GM23338 (cell line): ENCODE results near the gene PERM1. TPM values are rescaled to one million over a fixed set of nuclear protein-coding genes. Genes with fewer than 3 reads are reported as not detected.
"Not testable (repeated sequence)": the region's sequence is repeated elsewhere in the genome, so short reads cannot be mapped to it uniquely, and the experiment has no call there.

Source experiments
- ATAC-seq: fragments of 200-7000 bp; cut with Tn5 transposase; 3 replicates; pipeline ENCODE4 v1.9.1; 2020
- DNase-seq: peaks from one replicate; pipeline ENCODE4 v3.0.0-alpha.2; 2015; ENCODE audit warnings: low spot score
- H2AFZ ChIP-seq: fragments of 200-600 bp; sonication (generic); 2 replicates; pipeline ENCODE4 v1.8.0; 2016; ENCODE audit warnings: antibody characterized with exemption, mild to moderate bottlenecking, moderate library complexity
- H3F3A ChIP-seq: fragments of 200-600 bp; sonication (generic); replicated peaks from 2 replicates; pipeline ENCODE4 v1.8.0; 2017; ENCODE audit warnings: antibody characterized with exemption, mixed run types, low read depth
- H3K27ac ChIP-seq: fragments of 200-600 bp; sonication (generic); 2 replicates; pipeline ENCODE4 v1.6.1; 2016; ENCODE audit warnings: low read depth
- H3K27me3 ChIP-seq: fragments of 200-600 bp; sonication (generic); 2 replicates; pipeline ENCODE4 v1.8.0; 2016; ENCODE audit warnings: mild to moderate bottlenecking, mixed run types, moderate library complexity; ENCODE audit not compliant: insufficient read depth
- H3K36me3 ChIP-seq: fragments of 200-600 bp; sonication (generic); 2 replicates; pipeline ENCODE4 v1.8.0; 2016; ENCODE audit warnings: mild to moderate bottlenecking; ENCODE audit not compliant: insufficient read depth
- H3K4me1 ChIP-seq: fragments of 200-600 bp; sonication (generic); 2 replicates; pipeline ENCODE4 v1.8.0; 2016; ENCODE audit warnings: mild to moderate bottlenecking, moderate library complexity; ENCODE audit not compliant: insufficient read depth
- H3K4me2 ChIP-seq: fragments of 200-600 bp; sonication (generic); 2 replicates; pipeline ENCODE4 v1.7.1; 2017; ENCODE audit warnings: mixed run types
- H3K4me3 ChIP-seq: fragments of 200-600 bp; sonication (generic); 2 replicates; pipeline ENCODE4 v1.6.1; 2016; ENCODE audit warnings: mixed run types
- H3K79me2 ChIP-seq: fragments of 200-600 bp; sonication (generic); replicated peaks from 2 replicates; pipeline ENCODE4 v1.8.0; 2017; ENCODE audit warnings: mild to moderate bottlenecking; ENCODE audit not compliant: insufficient read depth
- H3K9me2 ChIP-seq: fragments of 200-600 bp; sonication (generic); 2 replicates; pipeline ENCODE4 v1.8.0; 2017; ENCODE audit not compliant: insufficient read depth
- H4K20me1 ChIP-seq: fragments of 200-600 bp; sonication (generic); replicated peaks from 2 replicates; pipeline ENCODE4 v1.8.0; 2017; ENCODE audit warnings: mild to moderate bottlenecking; ENCODE audit not compliant: insufficient read depth
- H3K27ac Mint-ChIP-seq: 2 replicates; pipeline ENCODE4 v1.8.0; 2020; ENCODE audit warnings: inconsistent platforms, mild to moderate bottlenecking, moderate library complexity, mixed read lengths
- H3K27me3 Mint-ChIP-seq: 3 replicates; pipeline ENCODE4 v1.8.0; 2022; ENCODE audit warnings: low read depth, mild to moderate bottlenecking, moderate library complexity, mixed read lengths, inconsistent platforms; ENCODE audit not compliant: insufficient read depth, poor library complexity
- H3K36me3 Mint-ChIP-seq: 3 replicates; pipeline ENCODE4 v1.8.0; 2021; ENCODE audit warnings: low read depth, mild to moderate bottlenecking, inconsistent platforms, moderate library complexity, mixed read lengths
- H3K4me1 Mint-ChIP-seq: 3 replicates; pipeline ENCODE4 v1.8.0; 2020; ENCODE audit warnings: mild to moderate bottlenecking, inconsistent platforms, mixed read lengths
- H3K4me3 Mint-ChIP-seq: 3 replicates; pipeline ENCODE4 v1.8.0; 2021; ENCODE audit warnings: moderate library complexity, mild to moderate bottlenecking, inconsistent platforms, mixed read lengths
- H3K9me3 Mint-ChIP-seq: 3 replicates; pipeline ENCODE4 v1.8.0; 2020; ENCODE audit warnings: moderate library complexity, mild to moderate bottlenecking, inconsistent platforms, mixed read lengths
- CREB1 ChIP-seq: fragments of 250-450 bp; sonication (Bioruptor Pico); IDR thresholded peaks from 2 replicates; pipeline ENCODE4 v1.5.0; 2020; ENCODE audit warnings: low read depth, mild to moderate bottlenecking, moderate library complexity
- ETS1 ChIP-seq: IDR thresholded peaks from 2 replicates; pipeline ENCODE4 v1.6.1; 2016; ENCODE audit warnings: antibody characterized with exemption
- EZH2 ChIP-seq: fragments of 200-600 bp; sonication (generic); IDR thresholded peaks from one replicate; pipeline ENCODE4 v1.8.0; 2017; ENCODE audit warnings: antibody characterized with exemption, mild to moderate bottlenecking, low read depth; ENCODE audit not compliant: unreplicated experiment
- EZH2phosphoT487 ChIP-seq: fragments of 200-600 bp; sonication (generic); IDR thresholded peaks from one replicate; pipeline ENCODE4 v1.8.1; 2018; ENCODE audit warnings: antibody characterized with exemption; ENCODE audit not compliant: unreplicated experiment
- JUNB ChIP-seq: IDR thresholded peaks from one replicate; pipeline ENCODE4 v1.6.1; 2016; ENCODE audit warnings: antibody characterized with exemption; ENCODE audit not compliant: unreplicated experiment
- NANOG ChIP-seq: IDR thresholded peaks from 2 replicates; pipeline ENCODE4 v1.6.1; 2016; ENCODE audit warnings: antibody characterized with exemption, borderline replicate concordance
- POLR2AphosphoS5 ChIP-seq: IDR thresholded peaks from 2 replicates; pipeline ENCODE4 v1.6.1; 2016; ENCODE audit warnings: antibody characterized with exemption, low read depth
- REST ChIP-seq: IDR thresholded peaks from one replicate; pipeline ENCODE4 v1.6.1; 2018; ENCODE audit warnings: antibody characterized with exemption; ENCODE audit not compliant: unreplicated experiment
- ZNF331 ChIP-seq: fragments of 250-450 bp; sonication (Bioruptor Pico); IDR thresholded peaks from 2 replicates; pipeline ENCODE4 v1.5.0; 2020; ENCODE audit warnings: low read depth, mild to moderate bottlenecking, moderate library complexity
- polyA plus RNA-seq: library from polyadenylated mRNA; unstranded; fragments of >200 nt; fragmentation: Nextera tagmentation; extraction: Ambion mirVana; gene quantifications from 2 replicates; pipeline ENCODE4 v1.2.1, GENCODE V29; 2016
- total RNA-seq: library from RNA; depleted of rRNA; stranded (reverse); fragments of >200 nt; shearing (Covaris generic); gene quantifications from 2 replicates; pipeline ENCODE4 v1.2.3, GENCODE V29; 2014

The PERM1 gene
- total and polyA plus RNA-seq, 2 experiments from 2014 or later, result 1.1 TPM; not detected in 1

- TF ChIP-seq REST (no peak), ZNF331 (CRISPR knock-in tag) (no peak), EZH2 (no peak), POLR2AphosphoS5 (no peak), JUNB (no peak), ETS1 (no peak), EZH2phosphoT487 (no peak), CREB1 (CRISPR knock-in tag) (no peak), NANOG (no peak)
Measured at GRCh38 chr1:1011396-1011949, 29.6 kb upstream of the PERM1 start (continued).

GRCh38 chr1:1010131-1010530 lies 28.2 kb upstream of the PERM1 start:
- H3K9me3 Mint-ChIP-seq, H3K36me3 Mint-ChIP-seq, H3F3A ChIP-seq, ATAC-seq, H3K4me3 Mint-ChIP-seq, H3K9me2 ChIP-seq, H3K36me3 ChIP-seq, H3K4me2 ChIP-seq, H3K79me2 ChIP-seq, H3K4me3 ChIP-seq, DNase-seq, H4K20me1 ChIP-seq, H3K27ac ChIP-seq, H2AFZ ChIP-seq, H3K27ac Mint-ChIP-seq: not testable (repeated sequence)
- peaks cover 23% of the 10 kb centered on the region for H3K4me1 ChIP-seq
- Mint-ChIP-seq H3K27me3 (peaks cover 35% of the 10 kb centered on the region), H3K4me1 (peaks cover 30% of the 10 kb centered on the region; the same call in 2 of the 3 replicates)
- H3K27me3 ChIP-seq, result peaks cover 33% of the 10 kb centered on the region
